Stromal cell of bone marrow (primary cell): ENCODE results near the gene OR4K14.
"Not testable (repeated sequence)": the region's sequence is repeated elsewhere in the genome, so short reads cannot be mapped to it uniquely, and the experiment has no call there.

Source experiments
- DNase-seq: peaks from one replicate; pipeline ENCODE4 v3.0.0-alpha.2; 2012; ENCODE audit warnings: low read depth

The OR4K14 gene, protein sequence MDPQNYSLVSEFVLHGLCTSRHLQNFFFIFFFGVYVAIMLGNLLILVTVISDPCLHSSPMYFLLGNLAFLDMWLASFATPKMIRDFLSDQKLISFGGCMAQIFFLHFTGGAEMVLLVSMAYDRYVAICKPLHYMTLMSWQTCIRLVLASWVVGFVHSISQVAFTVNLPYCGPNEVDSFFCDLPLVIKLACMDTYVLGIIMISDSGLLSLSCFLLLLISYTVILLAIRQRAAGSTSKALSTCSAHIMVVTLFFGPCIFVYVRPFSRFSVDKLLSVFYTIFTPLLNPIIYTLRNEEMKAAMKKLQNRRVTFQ

DNA sequence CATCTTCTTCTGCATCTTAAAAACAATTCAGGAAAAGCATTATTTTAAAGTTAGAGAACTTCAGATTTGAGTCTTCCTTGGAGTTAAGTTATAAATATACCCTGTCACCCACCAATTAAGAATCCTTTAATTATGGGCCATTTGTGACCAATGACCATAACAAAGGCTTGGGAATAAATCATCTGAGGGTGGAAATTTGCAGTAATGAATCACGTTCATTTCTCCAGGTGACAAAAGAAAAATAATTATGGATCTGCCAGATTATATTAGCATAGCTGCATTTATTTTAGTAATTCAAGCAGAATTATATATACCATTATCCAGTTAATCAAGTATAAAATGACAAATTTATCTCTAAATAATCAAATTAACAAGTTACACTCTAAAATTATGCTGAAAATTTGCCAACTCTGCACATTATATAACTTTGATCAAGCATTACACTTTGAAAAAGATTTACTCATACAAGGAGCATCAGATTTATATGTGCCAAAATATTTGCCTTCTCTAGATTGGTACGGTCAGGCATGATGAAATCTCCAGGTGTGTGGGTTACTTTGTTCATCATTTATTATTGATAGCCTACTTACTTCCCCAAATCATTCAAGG, at the start of gene OR4K14:
Gene OR4K14 (minus strand): TSS at position 51 of the 609 bp plus-strand sequence. CDS start 4,114 bp downstream, outside the sequence.
- no peak for DNase-seq

DNA sequence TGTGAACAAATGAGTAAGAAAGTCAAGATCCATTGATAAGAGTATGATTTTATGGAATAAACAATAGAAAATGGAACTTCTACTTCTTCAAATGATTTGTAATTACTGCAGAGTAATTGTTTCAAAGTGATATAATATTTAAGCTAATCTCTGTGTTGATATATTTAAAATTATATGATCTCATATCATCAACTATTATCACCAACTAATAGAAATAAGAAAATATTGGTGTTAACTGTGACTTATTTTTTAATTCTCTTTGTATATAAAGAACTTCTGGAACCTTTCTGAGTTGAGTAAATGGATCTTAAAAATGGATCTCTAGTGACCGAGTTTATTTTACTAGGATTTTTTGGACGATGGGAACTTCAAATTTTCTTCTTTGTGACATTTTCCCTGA, 40.6 kb upstream of the OR4K14 start, which contains the start of gene OR4L1:
Gene OR4L1 (plus strand): TSS at position 301 of the 400 bp plus-strand sequence. CDS start 0 bp downstream, at position 301.
- DNase-seq: no peak

DNA sequence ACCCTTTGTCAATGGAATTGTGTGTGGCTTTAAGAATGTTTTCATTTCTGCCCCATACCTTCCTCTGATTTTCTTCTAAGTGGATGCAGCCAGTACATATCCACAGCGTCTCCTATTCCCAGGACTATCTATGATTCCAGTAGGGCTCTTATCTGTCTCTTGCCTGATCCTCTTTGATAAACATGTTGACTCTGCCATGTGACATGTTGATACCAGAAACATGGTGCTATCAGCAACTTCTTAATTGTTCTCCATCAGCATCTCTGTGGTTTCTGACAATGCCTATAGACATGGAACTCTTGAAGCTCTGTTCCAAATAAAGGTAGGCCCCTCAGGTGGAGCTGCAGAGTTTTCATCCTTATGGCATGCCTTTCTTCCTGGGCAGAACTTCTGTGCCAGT, 29.1 kb upstream of the OR4K14 start:
- no peak for DNase-seq

- DNase-seq: no peak
Measured at GRCh38 chr14:20044243-20044642, 25.1 kb upstream of the OR4K14 start.

DNA sequence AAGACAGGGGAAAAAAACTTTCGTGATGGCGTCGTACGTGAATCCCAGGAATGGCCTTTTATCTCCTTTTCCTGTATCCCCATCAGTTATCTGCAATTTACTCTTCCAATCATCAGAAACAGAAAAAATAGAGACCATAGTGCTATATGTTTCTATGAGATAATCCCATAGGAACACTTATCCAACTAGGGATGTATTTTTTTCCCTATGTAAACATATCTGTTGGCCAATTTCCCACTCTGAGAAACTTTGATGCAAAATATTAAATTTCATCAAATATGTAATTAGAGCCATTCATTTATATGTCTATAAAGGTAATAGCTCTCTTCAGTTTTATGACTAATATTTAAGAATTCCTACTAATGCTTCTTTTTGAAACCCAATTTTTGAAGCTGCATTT, 16.8 kb upstream of the OR4K14 start, which contains the start of gene OR4K13:
Gene OR4K13 (minus strand): TSS at position 101 of the 400 bp plus-strand sequence. CDS start 1,280 bp downstream, outside the sequence.
- no peak for DNase-seq

- no peak for DNase-seq
Measured at GRCh38 chr14:20035449-20035848, 16.3 kb upstream of the OR4K14 start.

- DNase-seq: no peak
Measured at GRCh38 chr14:20031058-20031457, 12.0 kb upstream of the OR4K14 start.

GRCh38 chr14:20008156-20008555, 11.0 kb downstream of the OR4K14 start:
- no peak for DNase-seq

GRCh38 chr14:20002319-20002718, 16.8 kb downstream of the OR4K14 start:
- no peak for DNase-seq

DNA sequence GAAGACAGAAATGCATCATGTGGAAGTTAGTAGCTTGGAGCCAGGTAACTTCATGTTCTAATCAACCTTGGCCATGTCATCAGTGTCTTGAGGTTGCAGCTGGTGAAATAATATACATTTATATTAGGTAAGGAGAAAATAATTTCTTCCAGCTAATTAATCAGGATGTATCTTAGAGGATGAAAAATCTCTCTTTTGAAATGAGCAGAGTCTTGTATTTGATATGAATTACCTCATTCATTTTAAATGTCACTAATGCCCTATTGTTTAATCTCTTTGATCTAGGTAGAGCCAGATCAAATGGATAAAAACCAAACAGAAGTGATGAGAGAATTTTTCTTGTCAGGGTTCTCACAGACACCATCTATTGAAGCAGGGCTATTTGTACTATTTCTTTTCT, 17.2 kb downstream of the OR4K14 start, which contains the start of gene OR4Q2:
Gene OR4Q2 (plus strand): TSS at position 301 of the 400 bp plus-strand sequence.
- no peak for DNase-seq

DNA sequence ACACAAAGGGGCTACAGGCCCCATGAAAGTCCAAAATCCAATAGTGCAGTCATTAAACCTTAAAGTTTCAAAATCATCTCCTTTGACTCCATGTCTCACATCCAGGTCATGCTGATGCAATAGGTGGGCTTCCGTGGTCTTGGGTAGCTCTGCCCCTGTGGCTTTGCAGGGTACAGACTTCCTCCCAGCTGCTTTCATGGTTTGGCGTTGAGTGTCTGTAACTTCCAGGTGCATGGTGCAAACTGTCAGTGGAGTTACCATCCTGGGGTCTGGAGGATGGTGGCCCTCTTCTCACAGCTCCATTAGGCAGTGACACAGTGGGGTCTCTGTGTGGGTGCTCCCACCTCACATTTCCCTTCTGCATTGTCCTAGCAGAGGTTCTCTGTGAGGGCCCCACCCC, 25.7 kb downstream of the OR4K14 start:
- no peak for DNase-seq

- no peak for DNase-seq
Measured at GRCh38 chr14:19975291-19975690, 43.8 kb downstream of the OR4K14 start, which contains the start of gene OR4K15. Gene OR4K15 (plus strand): TSS chr14:19975591. CDS start chr14:19975591, 0 bp downstream.

- no peak for DNase-seq
Measured at GRCh38 chr14:19974844-19975243, 44.3 kb downstream of the OR4K14 start.

GRCh38 chr14:19969735-19970134, 49.4 kb downstream of the OR4K14 start:
- DNase-seq: not testable (repeated sequence)
